Neuronal stem cell (in vitro differentiated cells): ENCODE data around the gene SOX9.

ENCODE experiments used
- DNase-seq: peaks from one replicate; pipeline ENCODE4 v3.0.0-alpha.2; 2013; ENCODE audit warnings: low spot score
- H2AFZ ChIP-seq: one replicate; pipeline ENCODE4 v1.6.1; 2013; ENCODE audit warnings: mild to moderate bottlenecking, low read length, inconsistent platforms
- H2AK5ac ChIP-seq: 2 replicates; pipeline ENCODE4 v1.6.1; 2013; ENCODE audit warnings: low read depth, mild to moderate bottlenecking, inconsistent platforms, low read length, moderate library complexity, mixed read lengths
- H2BK120ac ChIP-seq: 2 replicates; pipeline ENCODE4 v1.6.1; 2013; ENCODE audit warnings: low read depth, mild to moderate bottlenecking, inconsistent platforms, low read length, moderate library complexity, mixed read lengths
- H2BK12ac ChIP-seq: one replicate; pipeline ENCODE4 v1.6.1; 2013; ENCODE audit warnings: low read length, inconsistent platforms
- H2BK15ac ChIP-seq: 2 replicates; pipeline ENCODE4 v1.6.1; 2013; ENCODE audit warnings: mild to moderate bottlenecking, low read length, inconsistent platforms, mixed read lengths
- H2BK5ac ChIP-seq: one replicate; pipeline ENCODE4 v1.6.1; 2013; ENCODE audit warnings: inconsistent platforms, mild to moderate bottlenecking, low read length, moderate library complexity
- H3K14ac ChIP-seq: one replicate; pipeline ENCODE4 v1.6.1; 2013; ENCODE audit warnings: low read length, inconsistent platforms
- H3K18ac ChIP-seq: 2 replicates; pipeline ENCODE4 v1.6.1; 2013; ENCODE audit warnings: low read length, inconsistent platforms
- H3K23ac ChIP-seq: 2 replicates; pipeline ENCODE4 v1.6.1; 2013; ENCODE audit warnings: low read depth, mild to moderate bottlenecking, mixed read lengths, low read length, inconsistent platforms; ENCODE audit not compliant: poor library complexity
- H3K27ac ChIP-seq: replicated peaks from 3 replicates; pipeline ENCODE4 v1.5.1; 2013; ENCODE audit warnings: low read length, inconsistent platforms
- H3K27me3 ChIP-seq, 3 experiments: 2 replicates each; pipeline ENCODE4 v1.6.1; 2013; ENCODE audit warnings: low read length in 3 of 3, mild to moderate bottlenecking in 2 of 3, inconsistent platforms in 1 of 3, low read depth in 1 of 3, mixed read lengths in 1 of 3, moderate library complexity in 1 of 3; ENCODE audit not compliant: control insufficient read depth in 3 of 3, insufficient read depth in 3 of 3
- H3K36me3 ChIP-seq, 2 donors: replicated peaks in 1 of 2; 2 replicates each; pipeline ENCODE4 v1.6.1; 2013; ENCODE audit warnings: low read length in 2 of 2; ENCODE audit not compliant: control insufficient read depth in 2 of 2, insufficient read depth in 2 of 2
- H3K4ac ChIP-seq: 2 replicates; pipeline ENCODE4 v1.6.1; 2013; ENCODE audit warnings: inconsistent platforms, mild to moderate bottlenecking, low read length, moderate library complexity
- H3K4me1 ChIP-seq, 2 donors: 1 replicate in 1 of 2; 2 replicates in 1 of 2; pipeline ENCODE4 v1.6.1; 2013; ENCODE audit warnings: low read length in 2 of 2, low read depth in 1 of 2; ENCODE audit not compliant: control insufficient read depth in 2 of 2, insufficient read depth in 1 of 2
- H3K4me2 ChIP-seq: one replicate; pipeline ENCODE4 v1.6.1; 2013; ENCODE audit warnings: mild to moderate bottlenecking, low read length, inconsistent platforms; ENCODE audit not compliant: insufficient read depth, poor library complexity, severe bottlenecking
- H3K4me3 ChIP-seq, 2 donors: 2 replicates each; pipeline ENCODE4 v1.5.1; 2013; ENCODE audit warnings: low read length in 2 of 2, mild to moderate bottlenecking in 2 of 2, inconsistent platforms in 1 of 2, moderate library complexity in 1 of 2
- H3K79me1 ChIP-seq: one replicate; pipeline ENCODE4 v1.6.1; 2013; ENCODE audit warnings: low read depth, mild to moderate bottlenecking, inconsistent platforms, low read length, moderate library complexity
- H3K9ac ChIP-seq: one replicate; pipeline ENCODE4 v1.6.1; 2013; ENCODE audit warnings: mild to moderate bottlenecking, low read depth, low read length, inconsistent platforms; ENCODE audit not compliant: poor library complexity
- H3K9me3 ChIP-seq, 2 donors: replicated peaks in 1 of 2; 2 replicates each; pipeline versions ENCODE3 to v1.6.1; 2013; ENCODE audit warnings: low read length in 2 of 2, mild to moderate bottlenecking in 2 of 2, inconsistent platforms in 1 of 2, low read depth in 1 of 2, mixed read lengths in 1 of 2, moderate library complexity in 1 of 2; ENCODE audit not compliant: control insufficient read depth in 2 of 2, insufficient read depth in 1 of 2
- H4K8ac ChIP-seq: one replicate; pipeline ENCODE4 v1.6.1; 2013; ENCODE audit warnings: low read depth, mild to moderate bottlenecking, inconsistent platforms, low read length, moderate library complexity
- H4K91ac ChIP-seq: one replicate; pipeline ENCODE4 v1.6.1; 2013; ENCODE audit warnings: low read length, low read depth, mild to moderate bottlenecking, inconsistent platforms; ENCODE audit not compliant: poor library complexity
- WGBS, 2 donors: extraction: QIAGEN DNeasy Blood & Tissue Kit; methylation state at CpG; one replicate each; pipeline ENCODE4 v1.1.7; 2013; ENCODE audit warnings: missing lambda C conversion rate in 2 of 2, mixed read lengths in 1 of 2; ENCODE audit not compliant: insufficient read length in 2 of 2, insufficient replicate concordance in 1 of 2; ENCODE audit errors: extremely low coverage in 2 of 2; 5-methylcytosine and 5-hydroxymethylcytosine counted together

The SOX9 gene

DNA sequence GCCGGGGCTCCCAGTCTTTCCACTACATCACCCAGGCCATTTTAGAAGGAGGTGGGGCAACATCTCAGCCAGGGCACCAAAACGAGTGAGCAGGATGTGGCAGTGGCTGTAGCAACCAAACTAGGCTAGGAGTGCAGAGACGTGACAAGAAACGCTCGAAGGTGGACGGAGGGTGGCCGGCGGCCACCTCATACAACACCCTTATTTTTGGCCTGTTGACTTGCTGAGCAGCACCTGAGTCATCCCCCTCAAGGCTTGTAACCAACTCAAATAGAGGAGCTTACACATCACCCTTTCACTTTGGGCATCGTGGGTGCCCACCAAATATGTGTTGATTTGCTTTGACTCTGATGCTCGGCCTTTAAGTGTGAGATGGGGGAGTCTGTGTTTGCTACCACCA lies 23.7 kb upstream of the SOX9 start:
- no peak overlapping the region for H3K4me3 ChIP-seq
- no peak overlapping the region for H2AFZ ChIP-seq
- H3K4ac ChIP-seq: no peak overlapping the region
- H3K79me1 ChIP-seq: no peaks in the 10 kb centered on the region
- H3K23ac ChIP-seq: no peak overlapping the region
- no peak overlapping the region for H3K9ac ChIP-seq
- H2BK12ac ChIP-seq: no peak overlapping the region
- H3K27ac ChIP-seq: no peak overlapping the region
- H2BK15ac ChIP-seq: no peak overlapping the region
- DNase-seq: no peak
- H3K4me1 ChIP-seq: no peaks in the 10 kb centered on the region
- H4K91ac ChIP-seq: no peak overlapping the region
- H3K36me3 ChIP-seq: no peaks in the 10 kb centered on the region
- no peak overlapping the region for H3K4me2 ChIP-seq
- H3K27me3 ChIP-seq: peaks cover 0 to under 1% (median 0%) of the 10 kb centered on the region in 3 experiments
- H2BK5ac ChIP-seq: no peak overlapping the region
- no peak overlapping the region for H3K18ac ChIP-seq
- H3K14ac ChIP-seq: no peak overlapping the region
- no peaks in the 10 kb centered on the region for H3K9me3 ChIP-seq
- no peak overlapping the region for H2AK5ac ChIP-seq
- no peak overlapping the region for H4K8ac ChIP-seq
- H2BK120ac ChIP-seq: no peak overlapping the region
- no CpG with 5 or more reads among the region's 10 CpGs for WGBS, 2 donors

DNA sequence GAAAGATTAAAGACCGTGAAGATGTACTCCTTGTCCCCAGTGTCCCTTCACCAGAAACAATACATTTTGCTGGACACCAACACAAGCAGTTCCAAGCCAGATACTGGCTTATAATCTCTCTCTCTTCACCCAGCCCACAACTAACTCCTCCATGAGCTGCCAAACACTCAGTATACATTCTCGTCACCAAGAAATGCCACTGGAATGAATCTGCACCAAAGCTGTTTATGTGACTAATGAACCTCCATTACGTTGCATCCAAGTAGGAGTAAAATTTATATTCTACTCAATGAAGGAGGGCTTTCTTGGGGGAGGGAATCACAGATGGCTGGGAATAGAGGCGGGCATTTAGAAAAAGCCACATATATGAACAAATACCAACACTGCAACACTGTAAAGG lies 20.9 kb upstream of the SOX9 start:
- no peak overlapping the region for H4K91ac ChIP-seq
- peaks cover 0 to 3% (median 0%) of the 10 kb centered on the region in 3 experiments for H3K27me3 ChIP-seq
- no peak overlapping the region for H2BK12ac ChIP-seq
- H3K36me3 ChIP-seq: no peaks in the 10 kb centered on the region
- H3K23ac ChIP-seq: no peak overlapping the region
- WGBS, 2 donors: no CpG with 5 or more reads among the region's 4 CpGs
- no peak for DNase-seq
- no peak overlapping the region for H3K4me2 ChIP-seq
- H3K4ac ChIP-seq: no peak overlapping the region
- H3K4me3 ChIP-seq: no peak overlapping the region
- no peak overlapping the region for H2BK15ac ChIP-seq
- peaks cover 0 to 4% of the 10 kb centered on the region in 2 donors for H3K4me1 ChIP-seq
- no peak overlapping the region for H4K8ac ChIP-seq
- no peak overlapping the region for H3K9ac ChIP-seq
- H3K18ac ChIP-seq: no peak overlapping the region
- H3K27ac ChIP-seq: no peak overlapping the region
- H3K14ac ChIP-seq: no peak overlapping the region
- H2AK5ac ChIP-seq: no peak overlapping the region
- no peak overlapping the region for H2BK5ac ChIP-seq
- H3K79me1 ChIP-seq: no peaks in the 10 kb centered on the region
- no peak overlapping the region for H2AFZ ChIP-seq
- H3K9me3 ChIP-seq: no peaks in the 10 kb centered on the region
- H2BK120ac ChIP-seq: no peak overlapping the region

DNA sequence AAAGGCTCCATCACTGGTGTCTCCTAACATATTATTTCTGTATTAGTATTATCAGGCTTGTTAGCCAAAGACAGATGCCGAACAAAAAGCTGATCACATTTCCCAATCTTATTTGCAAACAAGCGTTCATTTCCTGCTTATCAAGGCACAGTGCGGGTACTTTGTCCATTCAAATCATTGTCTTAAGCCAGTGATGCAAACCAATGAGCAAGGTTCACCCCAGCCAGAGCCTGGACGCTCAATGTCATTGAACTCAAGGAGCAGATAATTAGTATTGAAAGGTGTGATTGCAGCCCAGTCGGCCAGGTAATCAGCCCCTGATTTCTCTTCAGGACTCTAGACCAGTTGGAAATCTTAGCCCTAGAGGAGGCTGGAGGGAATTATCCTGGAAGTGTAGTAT lies 20.4 kb upstream of the SOX9 start:
- H3K27ac ChIP-seq: no peak overlapping the region
- no peak for DNase-seq
- no peak overlapping the region for H2AK5ac ChIP-seq
- H4K8ac ChIP-seq: no peak overlapping the region
- H3K14ac ChIP-seq: no peak overlapping the region
- no peak overlapping the region for H2BK120ac ChIP-seq
- WGBS, 2 donors: no CpG with 5 or more reads among the region's 5 CpGs
- H3K4me2 ChIP-seq: no peak overlapping the region
- H3K4me1 ChIP-seq: peaks cover 0 to 5% of the 10 kb centered on the region in 2 donors
- no peak overlapping the region for H3K18ac ChIP-seq
- H3K9ac ChIP-seq: no peak overlapping the region
- H2BK15ac ChIP-seq: no peak overlapping the region
- H3K23ac ChIP-seq: no peak overlapping the region
- H2BK12ac ChIP-seq: no peak overlapping the region
- H3K36me3 ChIP-seq: no peaks in the 10 kb centered on the region
- no peak overlapping the region for H3K4ac ChIP-seq
- no peak overlapping the region for H2BK5ac ChIP-seq
- H3K79me1 ChIP-seq: no peaks in the 10 kb centered on the region
- no peak overlapping the region for H2AFZ ChIP-seq
- no peaks in the 10 kb centered on the region for H3K9me3 ChIP-seq
- no peak overlapping the region for H4K91ac ChIP-seq
- H3K4me3 ChIP-seq: no peak overlapping the region
- H3K27me3 ChIP-seq: peaks cover 0 to 3% (median 0%) of the 10 kb centered on the region in 3 experiments

DNA sequence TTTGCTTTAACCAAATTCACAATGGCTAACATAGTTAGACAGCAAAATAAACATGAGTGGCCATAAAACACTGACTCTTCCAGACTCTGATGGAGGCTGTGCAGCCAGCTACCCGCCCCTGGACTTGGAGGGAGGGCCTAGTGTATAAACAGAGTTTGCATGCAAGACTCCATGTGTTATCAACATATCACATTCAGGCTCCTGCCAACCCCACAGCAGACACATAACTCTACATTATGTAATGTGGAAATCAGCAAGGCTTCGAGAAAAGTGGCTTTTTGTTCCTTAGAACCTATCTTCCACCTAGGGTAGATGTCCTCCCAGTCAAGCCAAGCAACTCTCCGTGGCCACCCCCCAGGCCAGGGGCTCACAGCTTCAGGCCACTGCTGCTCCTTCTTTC lies 19.3 kb upstream of the SOX9 start:
- H3K14ac ChIP-seq: no peak overlapping the region
- peaks cover 0 to 3% (median 0%) of the 10 kb centered on the region in 3 experiments for H3K27me3 ChIP-seq
- no peak overlapping the region for H2BK120ac ChIP-seq
- no peaks in the 10 kb centered on the region for H3K9me3 ChIP-seq
- peaks cover 0 to 9% of the 10 kb centered on the region in 2 donors for H3K4me1 ChIP-seq
- H3K4me2 ChIP-seq: no peak overlapping the region
- no peak overlapping the region for H3K9ac ChIP-seq
- H2BK5ac ChIP-seq: no peak overlapping the region
- H3K4me3 ChIP-seq: no peak overlapping the region
- H2AFZ ChIP-seq: no peak overlapping the region
- no peak overlapping the region for H2AK5ac ChIP-seq
- H4K8ac ChIP-seq: no peak overlapping the region
- no peak overlapping the region for H4K91ac ChIP-seq
- no peak overlapping the region for H3K23ac ChIP-seq
- H3K18ac ChIP-seq: no peak overlapping the region
- H3K36me3 ChIP-seq: no peaks in the 10 kb centered on the region
- WGBS, 2 donors: no CpG with 5 or more reads among the region's 3 CpGs
- no peaks in the 10 kb centered on the region for H3K79me1 ChIP-seq
- H3K4ac ChIP-seq: no peak overlapping the region
- no peak overlapping the region for H3K27ac ChIP-seq
- H2BK15ac ChIP-seq: no peak overlapping the region
- no peak overlapping the region for H2BK12ac ChIP-seq
- no peak for DNase-seq
